Astrocyte (in vitro differentiated cells and primary cell): ENCODE results near the gene FOXL1.

ENCODE experiments used
- CTCF ChIP-seq: IDR thresholded peaks from 2 replicates; pipeline ENCODE4 v1.5.1; 2011; ENCODE audit warnings: low read depth, mild to moderate bottlenecking, inconsistent platforms, low read length, moderate library complexity; ENCODE audit not compliant: insufficient read depth
- EZH2 ChIP-seq: IDR thresholded peaks from 2 replicates; pipeline ENCODE4 v1.6.1; 2012; ENCODE audit warnings: mild to moderate bottlenecking, low read length, inconsistent platforms; ENCODE audit not compliant: insufficient read depth

- TF ChIP-seq CTCF = no peak
- TF ChIP-seq EZH2 = no peak
Measured at GRCh38 chr16:86581458-86581857, 3.1 kb downstream of the FOXL1 start.
